Measurements from ENCODE around the gene MCF2L.

Gene MCF2L

GRCh38 chr13:113063091-113063491 is 94.1 kb downstream of the MCF2L start:
- no peaks in the 10 kb centered on the region for H3K79me1 ChIP-seq (ENCODE audit: low read depth, low read length)
- no peak overlapping the region for H3K18ac ChIP-seq (ENCODE audit: low read length)
- H3K9ac ChIP-seq (ENCODE audit: low read depth, low read length, poor library complexity) = no peak overlapping the region
- H2AFZ ChIP-seq (ENCODE audit: low read length) = no peak overlapping the region
- H3K4me2 ChIP-seq (ENCODE audit: insufficient read depth, low read length, poor library complexity, severe bottlenecking) = no peak overlapping the region
- H4K91ac ChIP-seq (ENCODE audit: low read depth, low read length, poor library complexity) = no peak overlapping the region
- H3K14ac ChIP-seq (ENCODE audit: low read length) = no peak overlapping the region
- H3K27me3 ChIP-seq (ENCODE audit: control insufficient read depth in 3 of 3, insufficient read depth in 3 of 3, low read depth in 1 of 3, low read length in 3 of 3) = no peaks in the 10 kb centered on the region
- H3K9me3 ChIP-seq (replicated peaks in 1 of 2; ENCODE audit: control insufficient read depth in 2 of 2, insufficient read depth in 1 of 2, low read depth in 1 of 2, low read length in 2 of 2) = peaks cover 3 to 4% of the 10 kb centered on the region in 2 donors
- H4K8ac ChIP-seq (ENCODE audit: low read depth, low read length) = no peak overlapping the region
- no peak overlapping the region for H2BK120ac ChIP-seq (ENCODE audit: low read depth, low read length)
- no peak overlapping the region for H3K4ac ChIP-seq (ENCODE audit: low read length)
- H3K36me3 ChIP-seq (replicated peaks in 1 of 2; ENCODE audit: control insufficient read depth in 2 of 2, insufficient read depth in 2 of 2, low read length in 2 of 2) = peaks cover 15 to 17% of the 10 kb centered on the region in 2 donors
- no peak overlapping the region for H3K27ac ChIP-seq (replicated peaks; ENCODE audit: low read length)
- no peak for DNase-seq (ENCODE audit: low spot score)
- WGBS, 2 donors (ENCODE audit: extremely low coverage in 2 of 2, insufficient read length in 2 of 2, insufficient replicate concordance in 1 of 2) = no CpG with 5 or more reads among the region's 22 CpGs
- no peak overlapping the region for H3K4me3 ChIP-seq (ENCODE audit: low read length in 2 of 2)
- H2BK12ac ChIP-seq (ENCODE audit: low read length) = no peak overlapping the region
- no peak overlapping the region for H2AK5ac ChIP-seq (ENCODE audit: low read depth, low read length)
- peak overlapping the region; percentile 5 for H3K23ac ChIP-seq (ENCODE audit: low read depth, low read length, poor library complexity)
- no peak overlapping the region for H2BK5ac ChIP-seq (ENCODE audit: low read length)
- peaks cover 0 to 2% of the 10 kb centered on the region in 2 donors for H3K4me1 ChIP-seq (ENCODE audit: control insufficient read depth in 2 of 2, insufficient read depth in 1 of 2, low read depth in 1 of 2, low read length in 2 of 2)
- H2BK15ac ChIP-seq (ENCODE audit: low read length) = no peak overlapping the region

GRCh38 chr13:113064000-113064533 is 95.1 kb downstream of the MCF2L start:
- no peak for DNase-seq (ENCODE audit: low spot score)
- H2BK12ac ChIP-seq (ENCODE audit: low read length) = no peak overlapping the region
- no peak overlapping the region for H2AK5ac ChIP-seq (ENCODE audit: low read depth, low read length)
- no peak overlapping the region for H2AFZ ChIP-seq (ENCODE audit: low read length)
- no CpG with 5 or more reads among the region's 29 CpGs for WGBS, 2 donors (ENCODE audit: extremely low coverage in 2 of 2, insufficient read length in 2 of 2, insufficient replicate concordance in 1 of 2)
- H3K4ac ChIP-seq (ENCODE audit: low read length) = no peak overlapping the region
- H3K4me2 ChIP-seq (ENCODE audit: insufficient read depth, low read length, poor library complexity, severe bottlenecking) = no peak overlapping the region
- no peak overlapping the region for H4K91ac ChIP-seq (ENCODE audit: low read depth, low read length, poor library complexity)
- peaks cover 15 to 17% of the 10 kb centered on the region in 2 donors for H3K36me3 ChIP-seq (replicated peaks in 1 of 2; ENCODE audit: control insufficient read depth in 2 of 2, insufficient read depth in 2 of 2, low read length in 2 of 2)
- no peak overlapping the region for H3K9ac ChIP-seq (ENCODE audit: low read depth, low read length, poor library complexity)
- no peak overlapping the region for H3K18ac ChIP-seq (ENCODE audit: low read length)
- no peak overlapping the region for H2BK15ac ChIP-seq (ENCODE audit: low read length)
- no peak overlapping the region for H3K23ac ChIP-seq (ENCODE audit: low read depth, low read length, poor library complexity)
- H3K14ac ChIP-seq (ENCODE audit: low read length) = no peak overlapping the region
- H2BK120ac ChIP-seq (ENCODE audit: low read depth, low read length) = no peak overlapping the region
- H3K4me1 ChIP-seq (ENCODE audit: control insufficient read depth in 2 of 2, insufficient read depth in 1 of 2, low read depth in 1 of 2, low read length in 2 of 2) = peaks cover 0 to 2% of the 10 kb centered on the region in 2 donors
- H3K79me1 ChIP-seq (ENCODE audit: low read depth, low read length) = no peaks in the 10 kb centered on the region
- H3K27ac ChIP-seq (replicated peaks; ENCODE audit: low read length) = no peak overlapping the region
- H3K9me3 ChIP-seq (replicated peaks in 1 of 2; ENCODE audit: control insufficient read depth in 2 of 2, insufficient read depth in 1 of 2, low read depth in 1 of 2, low read length in 2 of 2) = no peaks in the 10 kb centered on the region
- no peak overlapping the region for H3K4me3 ChIP-seq (ENCODE audit: low read length in 2 of 2)
- no peaks in the 10 kb centered on the region for H3K27me3 ChIP-seq (ENCODE audit: control insufficient read depth in 3 of 3, insufficient read depth in 3 of 3, low read depth in 1 of 3, low read length in 3 of 3)
- H4K8ac ChIP-seq (ENCODE audit: low read depth, low read length) = no peak overlapping the region
- no peak overlapping the region for H2BK5ac ChIP-seq (ENCODE audit: low read length)

GRCh38 chr13:113064534-113065405 is 95.8 kb downstream of the MCF2L start:
- H3K9ac ChIP-seq (ENCODE audit: low read depth, low read length, poor library complexity) = no peak overlapping the region
- H3K14ac ChIP-seq (ENCODE audit: low read length) = no peak overlapping the region
- H3K27ac ChIP-seq (replicated peaks; ENCODE audit: low read length) = no peak overlapping the region
- H2AFZ ChIP-seq (ENCODE audit: low read length) = no peak overlapping the region
- no peak for DNase-seq (ENCODE audit: low spot score)
- H3K9me3 ChIP-seq (replicated peaks in 1 of 2; ENCODE audit: control insufficient read depth in 2 of 2, insufficient read depth in 1 of 2, low read depth in 1 of 2, low read length in 2 of 2) = no peaks in the 10 kb centered on the region
- H3K18ac ChIP-seq (ENCODE audit: low read length) = no peak overlapping the region
- no peak overlapping the region for H2BK15ac ChIP-seq (ENCODE audit: low read length)
- no peak overlapping the region for H3K4ac ChIP-seq (ENCODE audit: low read length)
- H3K4me3 ChIP-seq (ENCODE audit: low read length in 2 of 2) = peak overlapping the region in 1 of 2 donors; percentile 59
- H2BK120ac ChIP-seq (ENCODE audit: low read depth, low read length) = no peak overlapping the region
- no peak overlapping the region for H4K91ac ChIP-seq (ENCODE audit: low read depth, low read length, poor library complexity)
- no peak overlapping the region for H3K4me2 ChIP-seq (ENCODE audit: insufficient read depth, low read length, poor library complexity, severe bottlenecking)
- no peak overlapping the region for H4K8ac ChIP-seq (ENCODE audit: low read depth, low read length)
- WGBS, 2 donors (ENCODE audit: extremely low coverage in 2 of 2, insufficient read length in 2 of 2, insufficient replicate concordance in 1 of 2) = no CpG with 5 or more reads among the region's 41 CpGs
- H3K23ac ChIP-seq (ENCODE audit: low read depth, low read length, poor library complexity) = no peak overlapping the region
- H2BK12ac ChIP-seq (ENCODE audit: low read length) = no peak overlapping the region
- no peaks in the 10 kb centered on the region for H3K27me3 ChIP-seq (ENCODE audit: control insufficient read depth in 3 of 3, insufficient read depth in 3 of 3, low read depth in 1 of 3, low read length in 3 of 3)
- H3K4me1 ChIP-seq (ENCODE audit: control insufficient read depth in 2 of 2, insufficient read depth in 1 of 2, low read depth in 1 of 2, low read length in 2 of 2) = peaks cover 0 to 2% of the 10 kb centered on the region in 2 donors
- H2BK5ac ChIP-seq (ENCODE audit: low read length) = no peak overlapping the region
- peaks cover 15 to 17% of the 10 kb centered on the region in 2 donors for H3K36me3 ChIP-seq (replicated peaks in 1 of 2; ENCODE audit: control insufficient read depth in 2 of 2, insufficient read depth in 2 of 2, low read length in 2 of 2)
- H3K79me1 ChIP-seq (ENCODE audit: low read depth, low read length) = peaks cover 1% of the 10 kb centered on the region
- no peak overlapping the region for H2AK5ac ChIP-seq (ENCODE audit: low read depth, low read length)

GRCh38 chr13:113065406-113066141 is 96.6 kb downstream of the MCF2L start:
- peaks cover 4 to 7% of the 10 kb centered on the region in 2 donors for H3K4me1 ChIP-seq (ENCODE audit: control insufficient read depth in 2 of 2, insufficient read depth in 1 of 2, low read depth in 1 of 2, low read length in 2 of 2)
- DNase-seq (ENCODE audit: low spot score) = no peak
- no peak overlapping the region for H4K91ac ChIP-seq (ENCODE audit: low read depth, low read length, poor library complexity)
- H2AK5ac ChIP-seq (ENCODE audit: low read depth, low read length) = no peak overlapping the region
- H3K36me3 ChIP-seq (replicated peaks in 1 of 2; ENCODE audit: control insufficient read depth in 2 of 2, insufficient read depth in 2 of 2, low read length in 2 of 2) = peaks cover 15 to 22% of the 10 kb centered on the region in 2 donors
- no peak overlapping the region for H2BK12ac ChIP-seq (ENCODE audit: low read length)
- no peaks in the 10 kb centered on the region for H3K9me3 ChIP-seq (replicated peaks in 1 of 2; ENCODE audit: control insufficient read depth in 2 of 2, insufficient read depth in 1 of 2, low read depth in 1 of 2, low read length in 2 of 2)
- H3K79me1 ChIP-seq (ENCODE audit: low read depth, low read length) = peaks cover 5% of the 10 kb centered on the region
- H2BK5ac ChIP-seq (ENCODE audit: low read length) = no peak overlapping the region
- no peak overlapping the region for H2BK120ac ChIP-seq (ENCODE audit: low read depth, low read length)
- H4K8ac ChIP-seq (ENCODE audit: low read depth, low read length) = no peak overlapping the region
- no peak overlapping the region for H3K4ac ChIP-seq (ENCODE audit: low read length)
- no peak overlapping the region for H3K4me2 ChIP-seq (ENCODE audit: insufficient read depth, low read length, poor library complexity, severe bottlenecking)
- H3K18ac ChIP-seq (ENCODE audit: low read length) = peak overlapping the region; percentile 11
- H3K4me3 ChIP-seq (ENCODE audit: low read length in 2 of 2) = no peak overlapping the region
- H3K23ac ChIP-seq (ENCODE audit: low read depth, low read length, poor library complexity) = peak overlapping the region; percentile 48
- H3K14ac ChIP-seq (ENCODE audit: low read length) = peak overlapping the region; percentile 40
- no peak overlapping the region for H2BK15ac ChIP-seq (ENCODE audit: low read length)
- H3K27ac ChIP-seq (replicated peaks; ENCODE audit: low read length) = no peak overlapping the region
- H3K27me3 ChIP-seq (ENCODE audit: control insufficient read depth in 3 of 3, insufficient read depth in 3 of 3, low read depth in 1 of 3, low read length in 3 of 3) = no peaks in the 10 kb centered on the region
- no peak overlapping the region for H3K9ac ChIP-seq (ENCODE audit: low read depth, low read length, poor library complexity)
- WGBS, 2 donors (ENCODE audit: extremely low coverage in 2 of 2, insufficient read length in 2 of 2, insufficient replicate concordance in 1 of 2) = no CpG with 5 or more reads among the region's 29 CpGs
- no peak overlapping the region for H2AFZ ChIP-seq (ENCODE audit: low read length)

All from neuronal stem cell (in vitro differentiated cells).